GM21360 (cell line): ENCODE measurements around the gene DNAJC10.
A peak's percentile ranks its signal among the peaks of the same experiment; 100 is the strongest.
"Not testable (repeated sequence)": the region's sequence is repeated elsewhere in the genome, so short reads cannot be mapped to it uniquely, and the experiment has no call there.

Experiments
- ATAC-seq: cut with Tn5 transposase; IDR thresholded peaks from one replicate; pipeline ENCODE4 v1.9.1; 2021; ENCODE audit warnings: mild to moderate bottlenecking, moderate library complexity; ENCODE audit not compliant: unreplicated experiment

Gene DNAJC10

GRCh38 chr2:182719116-182719515, 3.1 kb downstream of the DNAJC10 start:
- ATAC-seq = not testable (repeated sequence)

GRCh38 chr2:182724656-182725055, 8.6 kb downstream of the DNAJC10 start:
- ATAC-seq = no peak

- ATAC-seq = peak; percentile 55
Observed at GRCh38 chr2:182726473-182726872, 10.4 kb downstream of the DNAJC10 start.

GRCh38 chr2:182728014-182728413, 12.0 kb downstream of the DNAJC10 start:
- ATAC-seq = no peak

GRCh38 chr2:182729710-182730339, 13.8 kb downstream of the DNAJC10 start:
- ATAC-seq = no peak

- no peak for ATAC-seq
Observed at GRCh38 chr2:182730486-182730885, 14.4 kb downstream of the DNAJC10 start.

- no peak for ATAC-seq
Observed at GRCh38 chr2:182732736-182733135, 16.7 kb downstream of the DNAJC10 start.

GRCh38 chr2:182733572-182733971, 17.5 kb downstream of the DNAJC10 start:
- ATAC-seq = no peak

- ATAC-seq = not testable (repeated sequence)
Observed at GRCh38 chr2:182736856-182737255, 20.8 kb downstream of the DNAJC10 start.

- ATAC-seq = no peak
Observed at GRCh38 chr2:182740701-182741100, 24.6 kb downstream of the DNAJC10 start.

- ATAC-seq = no peak
Observed at GRCh38 chr2:182741620-182742019, 25.6 kb downstream of the DNAJC10 start.

GRCh38 chr2:182744490-182744889, 28.4 kb downstream of the DNAJC10 start:
- ATAC-seq = no peak

- no peak for ATAC-seq
Observed at GRCh38 chr2:182745061-182745460, 29.0 kb downstream of the DNAJC10 start.

GRCh38 chr2:182745894-182746293, 29.8 kb downstream of the DNAJC10 start:
- not testable (repeated sequence) for ATAC-seq

GRCh38 chr2:182754231-182754630, 38.2 kb downstream of the DNAJC10 start:
- no peak for ATAC-seq

GRCh38 chr2:182758379-182758778, 42.3 kb downstream of the DNAJC10 start:
- ATAC-seq = no peak

- no peak for ATAC-seq
Observed at GRCh38 chr2:182761903-182762302, 45.8 kb downstream of the DNAJC10 start.

- no peak for ATAC-seq
Observed at GRCh38 chr2:182763311-182763912, 47.4 kb downstream of the DNAJC10 start.

- no peak for ATAC-seq
Observed at GRCh38 chr2:182766626-182767025, 50.6 kb downstream of the DNAJC10 start.

GRCh38 chr2:182767578-182767977, 51.5 kb downstream of the DNAJC10 start:
- no peak for ATAC-seq

- ATAC-seq = not testable (repeated sequence)
Observed at GRCh38 chr2:182768950-182769349, 52.9 kb downstream of the DNAJC10 start.

GRCh38 chr2:182779323-182779722, 63.3 kb downstream of the DNAJC10 start:
- ATAC-seq = no peak

GRCh38 chr2:182781099-182781498, 65.0 kb downstream of the DNAJC10 start:
- not testable (repeated sequence) for ATAC-seq
